ENCODE measurements around the gene PCSK7. TPM values are rescaled to one million over a fixed set of nuclear protein-coding genes. Genes with fewer than 3 reads are reported as not detected.

The PCSK7 gene
- total RNA-seq, 1 donor = 96.1 TPM

- no peak overlapping the region for H3K4me3 ChIP-seq (ENCODE audit: low read length)
- peaks cover 26% of the 10 kb centered on the region for H3K4me1 ChIP-seq (ENCODE audit: insufficient read depth, low read length)
- H3K9me3 ChIP-seq (ENCODE audit: low read depth, low read length) = no peaks in the 10 kb centered on the region
- H3K27me3 ChIP-seq (ENCODE audit: insufficient read depth, low read length) = no peaks in the 10 kb centered on the region
These were observed 6.2 kb downstream of the PCSK7 start for GRCh38 chr11:117225553-117226170.

- H3K27me3 ChIP-seq (ENCODE audit: insufficient read depth, low read length) = no peaks in the 10 kb centered on the region
- H3K4me3 ChIP-seq (ENCODE audit: low read length) = no peak overlapping the region
- H3K9me3 ChIP-seq (ENCODE audit: low read depth, low read length) = no peaks in the 10 kb centered on the region
- peaks cover 15% of the 10 kb centered on the region for H3K4me1 ChIP-seq (ENCODE audit: insufficient read depth, low read length)
These were observed 7.9 kb downstream of the PCSK7 start for GRCh38 chr11:117223741-117224689.

- Histone ChIP-seq H3K4me3 (ENCODE audit: low read length) (no peak overlapping the region), H3K27me3 (ENCODE audit: insufficient read depth, low read length) (no peaks in the 10 kb centered on the region), H3K4me1 (ENCODE audit: insufficient read depth, low read length) (peaks cover 14% of the 10 kb centered on the region), H3K9me3 (ENCODE audit: low read depth, low read length) (no peaks in the 10 kb centered on the region)
These were observed 8.7 kb downstream of the PCSK7 start for GRCh38 chr11:117222991-117223740.

- H3K27me3 ChIP-seq (ENCODE audit: insufficient read depth, low read length) = no peaks in the 10 kb centered on the region
- no peak overlapping the region for H3K4me3 ChIP-seq (ENCODE audit: low read length)
- H3K9me3 ChIP-seq (ENCODE audit: low read depth, low read length) = no peaks in the 10 kb centered on the region
- peaks cover 14% of the 10 kb centered on the region for H3K4me1 ChIP-seq (ENCODE audit: insufficient read depth, low read length)
These were observed 9.9 kb downstream of the PCSK7 start for GRCh38 chr11:117221775-117222517.

- Histone ChIP-seq H3K27me3 (ENCODE audit: insufficient read depth, low read length) (no peaks in the 10 kb centered on the region), H3K4me3 (ENCODE audit: low read length) (no peak overlapping the region), H3K9me3 (ENCODE audit: low read depth, low read length) (no peaks in the 10 kb centered on the region), H3K4me1 (ENCODE audit: insufficient read depth, low read length) (peaks cover 6% of the 10 kb centered on the region)
These were observed 10.7 kb downstream of the PCSK7 start for GRCh38 chr11:117220999-117221774.

- Histone ChIP-seq H3K4me3 (ENCODE audit: low read length) (no peak overlapping the region), H3K27me3 (ENCODE audit: insufficient read depth, low read length) (no peaks in the 10 kb centered on the region), H3K9me3 (ENCODE audit: low read depth, low read length) (no peaks in the 10 kb centered on the region), H3K4me1 (ENCODE audit: insufficient read depth, low read length) (peaks cover 5% of the 10 kb centered on the region)
These were observed 11.3 kb downstream of the PCSK7 start for GRCh38 chr11:117220568-117220967.

- Histone ChIP-seq H3K4me1 (ENCODE audit: insufficient read depth, low read length) (peaks cover 5% of the 10 kb centered on the region), H3K4me3 (ENCODE audit: low read length) (no peak overlapping the region), H3K27me3 (ENCODE audit: insufficient read depth, low read length) (no peaks in the 10 kb centered on the region), H3K9me3 (ENCODE audit: low read depth, low read length) (no peaks in the 10 kb centered on the region)
These were observed 11.9 kb downstream of the PCSK7 start for GRCh38 chr11:117219995-117220394.

- Histone ChIP-seq H3K27me3 (ENCODE audit: insufficient read depth, low read length) (no peaks in the 10 kb centered on the region), H3K4me1 (ENCODE audit: insufficient read depth, low read length) (peaks cover 5% of the 10 kb centered on the region)
These were observed 12.4 kb downstream of the PCSK7 start for GRCh38 chr11:117219455-117219854.

GRCh38 chr11:117219001-117219400, 12.9 kb downstream of the PCSK7 start:
- H3K27me3 ChIP-seq (ENCODE audit: insufficient read depth, low read length) = no peaks in the 10 kb centered on the region
- peaks cover 5% of the 10 kb centered on the region for H3K4me1 ChIP-seq (ENCODE audit: insufficient read depth, low read length)
- H3K9me3 ChIP-seq (ENCODE audit: low read depth, low read length) = no peaks in the 10 kb centered on the region
- no peak overlapping the region for H3K4me3 ChIP-seq (ENCODE audit: low read length)

More at GRCh38 chr11:117219455-117219854, 12.4 kb downstream of the PCSK7 start:
- no peaks in the 10 kb centered on the region for H3K9me3 ChIP-seq (ENCODE audit: low read depth, low read length)
- H3K4me3 ChIP-seq (ENCODE audit: low read length) = no peak overlapping the region

GRCh38 chr11:117218133-117218915, 13.5 kb downstream of the PCSK7 start:
- H3K9me3 ChIP-seq (ENCODE audit: low read depth, low read length) = no peaks in the 10 kb centered on the region
- peaks cover 5% of the 10 kb centered on the region for H3K4me1 ChIP-seq (ENCODE audit: insufficient read depth, low read length)
- no peaks in the 10 kb centered on the region for H3K27me3 ChIP-seq (ENCODE audit: insufficient read depth, low read length)
- no peak overlapping the region for H3K4me3 ChIP-seq (ENCODE audit: low read length)

- no peaks in the 10 kb centered on the region for H3K9me3 ChIP-seq (ENCODE audit: low read depth, low read length)
- no peak overlapping the region for H3K4me3 ChIP-seq (ENCODE audit: low read length)
- H3K27me3 ChIP-seq (ENCODE audit: insufficient read depth, low read length) = no peaks in the 10 kb centered on the region
- peaks cover 5% of the 10 kb centered on the region for H3K4me1 ChIP-seq (ENCODE audit: insufficient read depth, low read length)
These were observed 14.5 kb downstream of the PCSK7 start for GRCh38 chr11:117217141-117218084.

- H3K4me3 ChIP-seq (ENCODE audit: low read length) = no peak overlapping the region
- H3K4me1 ChIP-seq (ENCODE audit: insufficient read depth, low read length) = peaks cover 1% of the 10 kb centered on the region
- H3K27me3 ChIP-seq (ENCODE audit: insufficient read depth, low read length) = no peaks in the 10 kb centered on the region
- H3K9me3 ChIP-seq (ENCODE audit: low read depth, low read length) = no peaks in the 10 kb centered on the region
These were observed 17.3 kb downstream of the PCSK7 start for GRCh38 chr11:117214404-117215110.

All from mononuclear cell (primary cell).